Left renal cortex interstitium (tissue), 4 donors: ENCODE results near the gene STEAP1B. TPM values are rescaled to one million over a fixed set of nuclear protein-coding genes. Genes with fewer than 3 reads are reported as not detected.

Experiments used
- DNase-seq, 4 donors: peaks; one replicate each; pipeline ENCODE4 v3.0.0-alpha.2; 2013; ENCODE audit warnings: low read depth in 4 of 4, low spot score in 2 of 4, missing footprints in 1 of 4
- polyA plus RNA-seq, 4 donors: library from polyadenylated mRNA; unstranded; fragments of 120-200 nt; gene quantifications; one replicate each; pipeline ENCODE4 v1.2.1, GENCODE V29; 2013; ENCODE audit not compliant: insufficient read length in 4 of 4

Gene STEAP1B
- polyA plus RNA-seq, 4 donors, result 1.0 to 2.2 (median 2.0) TPM

- DNase-seq, result no peak
These were observed 122.3 kb downstream of the STEAP1B start for GRCh38 chr7:22377703-22378102.

GRCh38 chr7:22375359-22376048 is 124.5 kb downstream of the STEAP1B start:
- DNase-seq, result no peak

- DNase-seq, result no peak
These were observed 126.1 kb downstream of the STEAP1B start for GRCh38 chr7:22373911-22374310.

GRCh38 chr7:22373388-22373787 is 126.6 kb downstream of the STEAP1B start:
- no peak for DNase-seq

GRCh38 chr7:22372863-22373262 is 127.1 kb downstream of the STEAP1B start:
- DNase-seq, result no peak

DNA sequence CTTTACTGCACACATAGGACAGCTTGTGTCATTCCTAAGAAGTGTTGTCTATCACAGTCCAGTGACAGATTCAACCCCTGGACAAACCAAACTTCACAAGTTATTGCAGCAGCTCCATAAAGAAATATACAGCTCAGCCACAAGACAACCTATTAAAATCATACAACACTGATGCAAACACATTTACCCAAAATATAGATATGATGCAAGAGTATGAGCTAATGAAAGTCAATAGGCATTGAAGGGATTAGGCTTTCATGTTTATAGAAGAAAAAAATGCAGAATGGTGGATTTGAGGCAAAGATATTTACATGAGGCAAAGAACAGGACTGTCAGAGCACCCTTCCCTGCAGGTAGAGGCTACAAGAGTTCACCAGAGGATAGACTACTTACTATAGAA is 128.1 kb downstream of the STEAP1B start:
- no peak for DNase-seq

Other genes with a start within 250 kb of the STEAP1B start
- 10 to 100 TPM; 35.0 to 43.9 (median 37.7) TPM for gene RAPGEF5, start 143.0 kb downstream of the STEAP1B start, polyA plus RNA-seq
- gene IL6, start 227.0 kb upstream of the STEAP1B start, polyA plus RNA-seq, result not detected